SK-MEL-5 (cell line): ENCODE data around the gene AURKAIP1. TPM values are rescaled to one million over a fixed set of nuclear protein-coding genes. Genes with fewer than 3 reads are reported as not detected.

Source experiments
- DNase-seq: peaks from one replicate; pipeline ENCODE4 v3.0.0-alpha.2; 2016; ENCODE audit warnings: low read depth, low spot score
- in situ Hi-C: cut with HindIII; loops from 2 replicates; pipeline ENCODE4 v1.10.0; 2016; ENCODE audit warnings: low sequenced_read_pairs, high pct_unique_total_duplicates, low pct_unique_long_range_greater_than_20kb
- total RNA-seq: library from RNA; depleted of rRNA; stranded (reverse); fragments of >200 nt; shearing (Covaris generic); gene quantifications from 2 replicates; pipeline ENCODE4 v1.2.3, GENCODE V29; 2014

The AURKAIP1 gene
- total RNA-seq, 1 experiment from 2014 or later: 136 TPM

- in situ Hi-C loops: no loop called here
- DNase-seq: no peak
These were observed 18.1 kb downstream of the AURKAIP1 start for GRCh38 chr1:1356796-1357401.

DNA sequence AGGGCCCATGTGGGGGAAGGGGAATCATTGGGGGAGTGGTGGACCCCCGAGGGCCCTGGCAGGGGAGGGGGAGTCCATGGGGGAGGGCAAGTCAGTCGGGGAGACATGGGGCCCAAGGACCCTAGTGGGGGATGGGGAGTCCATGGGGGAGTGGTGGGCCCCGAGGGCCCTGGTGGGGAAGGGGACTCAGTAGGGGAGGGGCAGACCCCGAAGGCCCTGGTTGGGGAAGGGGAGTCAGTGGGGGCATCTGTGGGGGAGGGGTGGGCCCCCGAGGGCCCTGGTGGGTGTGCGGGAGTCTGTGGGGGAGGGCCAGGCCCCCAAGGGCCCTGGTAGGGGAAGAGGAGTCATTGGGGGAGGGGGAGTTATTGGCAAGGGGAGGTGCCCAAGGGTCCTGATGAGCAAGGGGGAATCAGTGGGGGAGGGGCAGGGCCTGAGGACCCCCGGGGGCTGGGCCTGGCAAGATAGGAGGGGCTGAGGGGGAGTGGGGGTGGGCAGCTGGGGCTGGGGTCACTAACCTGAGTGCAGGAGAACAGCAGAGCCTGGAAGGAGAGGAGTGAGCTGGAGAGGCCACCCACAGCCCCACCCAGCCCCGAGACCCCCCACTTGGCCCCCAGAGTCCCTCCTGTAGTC is 18.7 kb downstream of the AURKAIP1 start:
- DNase-seq: no peak
- in situ Hi-C loops: no loop called here

GRCh38 chr1:1355416-1355815 is 19.6 kb downstream of the AURKAIP1 start:
- in situ Hi-C loops: no loop called here
- peak; percentile 30 for DNase-seq

DNA sequence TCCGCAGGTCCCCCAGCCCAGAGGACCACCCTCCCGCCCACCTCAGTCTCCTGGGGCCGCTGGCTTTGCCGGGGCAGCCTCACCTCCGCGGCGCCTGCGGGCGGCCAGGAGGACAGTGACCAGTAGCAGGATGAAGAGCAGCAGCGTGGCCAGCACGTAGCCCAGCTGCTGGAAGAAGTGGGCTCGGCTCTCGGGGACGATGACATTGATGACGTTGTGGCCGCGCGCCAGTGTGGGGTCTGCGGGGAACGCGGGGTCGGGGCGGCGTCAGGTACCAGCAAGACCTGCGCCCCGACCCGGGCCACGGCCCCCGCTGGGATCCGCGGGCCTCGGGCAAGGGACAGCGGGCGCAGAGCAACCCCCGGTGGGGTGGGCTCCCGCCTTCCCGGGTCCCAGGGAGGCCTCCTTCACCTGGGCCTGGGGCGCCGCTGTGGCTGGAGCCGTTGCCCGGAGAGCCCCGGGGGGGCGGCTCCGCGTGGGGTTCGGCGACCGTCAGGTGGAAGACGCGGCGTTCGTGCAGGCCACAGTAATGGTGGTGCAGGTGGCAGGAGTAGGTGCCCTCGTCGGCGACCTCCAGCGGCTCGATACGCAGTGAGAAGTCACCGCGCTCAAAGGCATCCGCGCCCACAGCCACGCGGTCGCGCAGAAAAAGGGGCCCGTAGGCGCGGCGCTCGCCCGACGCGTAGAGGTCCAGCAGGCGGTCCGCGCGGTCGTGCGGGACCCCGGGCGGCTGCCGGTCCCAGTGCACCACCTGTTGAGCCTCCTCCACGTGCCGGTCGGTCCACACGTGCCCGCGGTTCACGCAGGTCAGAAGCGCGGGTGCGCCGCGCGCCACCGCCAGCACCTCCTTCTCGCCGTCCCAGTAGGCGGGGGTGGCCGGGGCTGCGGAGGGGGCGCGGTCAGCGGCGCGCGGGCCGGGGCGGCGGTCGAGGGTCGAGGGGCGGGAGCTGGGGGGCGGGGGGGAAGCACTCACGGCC is 20.4 kb downstream of the AURKAIP1 start:
- DNase-seq: no peak
- in situ Hi-C loops: no loop called here

GRCh38 chr1:1353389-1354151 is 21.4 kb downstream of the AURKAIP1 start:
- in situ Hi-C loops: no loop called here

DNA sequence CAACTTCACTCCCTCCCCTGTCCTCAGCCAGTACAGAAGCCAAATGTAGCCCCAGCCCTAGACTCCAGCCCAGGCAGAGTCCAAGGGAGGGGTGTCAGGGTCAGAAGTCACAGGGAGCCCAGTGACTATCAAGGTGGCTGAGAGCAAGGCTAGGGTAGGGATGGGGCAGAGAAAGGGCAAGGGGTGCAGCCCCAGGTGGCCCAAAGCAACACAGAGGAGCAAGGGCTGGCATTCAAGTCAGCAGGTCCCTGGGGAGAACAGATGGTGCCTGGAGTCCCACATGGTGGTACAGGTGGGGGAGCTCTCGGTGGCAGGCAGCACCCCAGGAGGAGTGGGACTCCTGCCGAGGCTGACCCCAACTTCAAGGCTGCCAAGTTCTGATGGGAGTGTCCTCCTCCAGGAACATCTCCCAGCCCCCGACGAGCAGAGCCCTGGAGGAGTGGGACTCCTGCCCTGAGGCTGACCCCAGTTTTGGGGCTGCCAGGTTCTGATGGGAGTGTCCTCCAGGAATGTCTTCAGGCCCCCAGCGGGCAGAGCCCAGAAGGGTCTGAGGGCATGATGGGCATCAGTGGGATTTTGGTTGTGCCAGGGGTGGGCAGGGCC is 22.1 kb downstream of the AURKAIP1 start:
- in situ Hi-C loops: no loop called here
- DNase-seq: no peak

More at GRCh38 chr1:1353389-1354151, 21.4 kb downstream of the AURKAIP1 start:
- DNase-seq: no peak

DNA sequence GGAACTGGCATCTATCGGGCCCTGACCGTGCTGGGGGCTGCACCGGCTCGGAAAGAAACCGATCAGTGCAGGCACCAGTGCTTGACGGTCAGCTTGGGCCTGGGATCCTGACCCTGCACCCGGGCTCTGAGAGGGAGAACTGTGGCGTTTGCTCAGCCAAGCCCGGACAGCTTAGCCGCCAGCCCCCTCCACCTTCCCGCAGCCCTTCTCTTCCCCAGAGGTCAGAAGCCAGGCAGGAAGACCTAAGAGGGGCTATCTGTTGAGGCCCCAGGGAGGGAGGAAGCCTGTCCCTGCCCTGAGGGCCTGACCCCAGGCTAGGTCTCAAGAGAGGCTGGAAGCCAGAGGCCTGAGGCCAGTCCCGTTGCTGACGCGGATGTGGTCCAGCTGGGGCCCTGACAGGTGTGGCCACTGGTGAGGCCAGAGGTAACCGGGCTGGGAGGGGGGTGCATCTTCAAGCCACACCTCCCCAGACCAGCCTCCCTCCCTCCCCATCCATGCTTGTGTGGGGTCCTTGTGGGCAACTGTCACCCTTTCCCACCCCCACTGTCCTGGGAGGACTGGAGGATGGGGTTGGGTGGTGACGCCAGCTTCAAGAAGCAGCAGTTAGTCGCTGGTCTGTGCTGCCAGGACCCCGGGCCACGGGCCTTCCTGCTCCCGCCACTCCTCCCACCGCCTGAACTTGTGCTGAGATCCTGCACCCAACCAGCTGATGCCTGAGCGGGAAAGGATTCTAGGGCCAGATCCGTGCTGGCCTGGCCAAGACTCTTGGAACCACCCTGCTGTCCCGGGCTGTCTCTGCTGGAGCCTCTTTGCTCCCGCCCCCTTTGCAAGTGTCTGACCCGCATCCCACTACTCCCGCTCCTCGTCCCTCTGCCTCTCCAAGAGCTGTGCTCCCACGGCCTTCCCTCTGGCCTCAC is 23.2 kb downstream of the AURKAIP1 start:
- in situ Hi-C loops: no loop called here
- no peak for DNase-seq

DNA sequence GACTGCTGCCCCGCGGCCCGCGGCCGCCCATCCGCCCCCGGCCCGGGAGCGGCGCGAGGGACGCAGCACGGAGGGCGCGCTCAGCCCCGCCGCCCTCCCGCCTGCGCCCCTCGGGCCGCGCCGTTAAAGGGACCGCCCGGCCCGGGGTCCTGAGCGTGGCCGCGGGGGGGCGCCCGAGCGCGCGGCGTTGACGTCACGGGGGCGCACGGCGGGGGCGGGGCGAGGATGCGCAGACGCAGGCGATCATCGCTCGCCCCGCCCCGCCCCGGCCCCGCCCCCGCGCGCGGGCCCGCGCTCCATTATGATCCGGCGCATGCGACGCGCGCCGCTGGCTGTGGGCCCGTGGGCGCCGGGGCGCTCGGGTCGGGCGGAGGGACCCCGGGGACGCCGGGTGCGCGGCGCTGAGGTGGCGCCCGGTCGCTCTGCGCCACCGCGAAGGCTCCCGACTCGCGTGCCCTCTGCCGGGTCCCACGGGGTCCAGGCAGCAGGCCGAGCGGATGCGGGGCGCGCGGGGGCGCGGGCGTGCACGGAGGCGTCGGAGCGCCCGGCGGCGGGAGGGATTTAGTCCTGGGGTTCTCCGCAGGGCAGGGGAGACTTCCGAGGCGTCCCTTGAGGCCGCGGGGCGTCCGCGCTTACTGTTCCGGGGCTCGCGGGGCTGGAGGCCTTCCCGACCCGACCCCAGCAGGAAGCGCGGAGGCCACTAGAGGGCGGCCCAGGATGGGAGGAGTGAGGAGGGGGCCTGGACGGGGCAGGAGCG is 25.6 kb downstream of the AURKAIP1 start, which contains the start of gene DVL1:
DVL1 (minus strand) TSS at position 163 of the 757 bp plus-strand sequence. CDS start 353 bp downstream, outside the sequence.
- in situ Hi-C loops: no loop called here
- DNase-seq: peak; percentile 53

- no peak for DNase-seq
- in situ Hi-C loops: no loop called here
These were observed 26.4 kb downstream of the AURKAIP1 start for GRCh38 chr1:1348420-1349255.

- in situ Hi-C loops: no loop called here
- no peak for DNase-seq
These were observed 27.2 kb downstream of the AURKAIP1 start for GRCh38 chr1:1347663-1348419.

- in situ Hi-C loops: no loop called here
- DNase-seq: no peak
These were observed 27.9 kb downstream of the AURKAIP1 start for GRCh38 chr1:1347026-1347595.

DNA sequence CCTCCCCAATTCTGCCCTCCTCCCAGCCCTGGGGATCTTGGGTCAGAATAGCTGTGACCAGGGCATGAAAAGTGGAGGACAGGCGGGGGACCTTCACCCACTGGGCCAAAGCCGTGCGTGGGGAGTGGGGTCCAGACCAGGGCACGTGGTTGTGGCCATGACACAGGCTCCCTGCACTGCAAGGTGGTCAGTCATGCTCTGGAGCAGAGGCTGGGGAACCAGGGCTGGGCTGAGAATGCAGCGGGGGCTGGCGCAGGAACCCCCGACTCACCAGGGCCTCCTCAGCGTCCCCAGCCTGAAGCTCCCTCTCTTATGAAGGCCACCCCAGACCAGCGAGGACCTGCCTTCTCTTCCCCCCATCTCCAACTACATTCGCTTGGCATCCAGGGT is 28.5 kb downstream of the AURKAIP1 start:
- in situ Hi-C loops: no loop called here
- no peak for DNase-seq

DNA sequence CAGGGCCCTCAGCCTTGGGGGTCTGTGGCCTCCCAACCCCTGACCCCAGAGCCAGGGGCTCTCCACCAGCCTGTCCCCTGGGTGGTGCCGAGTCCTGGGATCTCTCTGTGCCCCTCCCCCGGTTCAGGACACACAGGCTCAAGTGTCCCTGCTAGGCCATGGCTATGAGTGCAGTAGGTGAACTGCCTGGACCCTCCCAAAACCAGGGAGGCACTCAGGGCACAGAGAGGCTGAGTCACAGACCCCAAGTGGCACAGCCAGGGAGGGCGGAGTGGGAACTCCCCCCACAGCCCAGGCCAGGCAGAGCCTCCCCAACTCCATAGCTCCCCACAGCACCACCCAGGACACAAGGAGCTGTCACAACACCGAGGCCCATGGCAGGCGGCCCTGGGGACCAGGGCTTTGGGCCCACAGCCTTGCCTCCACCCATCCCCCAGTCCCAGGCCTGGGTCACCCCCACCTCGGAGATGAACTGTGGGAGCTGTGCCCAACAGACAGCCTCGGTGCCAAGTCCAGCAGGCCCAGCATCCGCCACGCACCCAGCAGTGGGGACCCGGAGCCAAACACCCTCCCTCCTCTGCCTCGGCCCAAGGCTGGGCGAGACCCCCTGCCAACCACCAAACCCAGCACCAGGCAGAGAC is 29.0 kb downstream of the AURKAIP1 start:
- DNase-seq: no peak
- in situ Hi-C loops: no loop called here

DNA sequence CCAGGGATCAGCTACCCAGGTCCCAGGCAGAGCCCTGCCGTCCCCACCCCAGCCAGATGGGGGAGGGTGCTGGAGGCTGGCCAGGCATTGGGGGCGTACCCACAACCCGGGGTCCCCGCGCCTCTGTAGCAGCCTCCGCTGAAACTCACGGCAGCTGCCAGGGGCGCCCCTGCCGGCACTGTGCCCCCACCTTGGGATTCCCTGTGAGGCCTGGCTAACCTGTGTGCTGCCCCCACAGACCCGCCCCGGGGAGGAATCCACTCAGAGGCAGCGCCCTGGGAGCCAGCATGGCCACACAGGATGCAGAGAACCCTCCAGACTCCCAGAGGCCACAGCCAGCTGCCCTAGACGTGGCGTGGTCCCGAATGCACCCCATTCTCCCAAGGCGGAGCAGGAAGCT is 29.6 kb downstream of the AURKAIP1 start:
- no peak for DNase-seq
- in situ Hi-C loops: no loop called here
